Spinal cord (tissue), 10 donors: ENCODE measurements around the gene KRT78. TPM values are rescaled to one million over a fixed set of nuclear protein-coding genes. Genes with fewer than 3 reads are reported as not detected.

Experiments
- DNase-seq, 6 donors: peaks; one replicate each; pipeline versions ENCODE4 v3.0.0 to v3.0.0-alpha.2; 2013 to 2015; ENCODE audit warnings: low spot score in 6 of 6, low read depth in 4 of 6
- H3K27ac ChIP-seq: one replicate; pipeline ENCODE4 v1.5.1; 2013; ENCODE audit warnings: low read depth, low read length, control low read depth
- H3K27me3 ChIP-seq: one replicate; pipeline ENCODE4 v1.6.1; 2013; ENCODE audit warnings: low read length; ENCODE audit not compliant: control insufficient read depth, insufficient read depth
- H3K36me3 ChIP-seq: one replicate; pipeline ENCODE4 v1.6.1; 2013; ENCODE audit warnings: low read length; ENCODE audit not compliant: control insufficient read depth, insufficient read depth
- H3K4me1 ChIP-seq: one replicate; pipeline ENCODE4 v1.6.1; 2013; ENCODE audit warnings: low read length; ENCODE audit not compliant: control insufficient read depth, insufficient read depth
- H3K4me3 ChIP-seq: one replicate; pipeline ENCODE4 v1.5.1; 2013; ENCODE audit warnings: low read depth, low read length, control low read depth
- H3K9me3 ChIP-seq: one replicate; pipeline ENCODE4 v1.6.1; 2013; ENCODE audit warnings: low read length; ENCODE audit not compliant: control insufficient read depth, insufficient read depth
- WGBS: methylation state at CpG from one replicate; pipeline ENCODE4 v1.1.5; 2013; ENCODE audit warnings: missing lambda C conversion rate; ENCODE audit not compliant: insufficient coverage; 5-methylcytosine and 5-hydroxymethylcytosine counted together
- polyA plus RNA-seq, 2 donors: library from polyadenylated mRNA; unstranded; fragments of 120-200 nt; gene quantifications; one replicate each; pipeline ENCODE4 v1.2.1, GENCODE V29; 2013; ENCODE audit not compliant: insufficient read length in 2 of 2
- total RNA-seq, 2 donors: library from RNA; depleted of rRNA in 1 of 2; stranded (reverse); fragments of 120-200 nt in 1 of 2; fragments of >200 nt in 1 of 2; gene quantifications; one replicate each; pipeline versions ENCODE4 v1.2.3 to v1.2.4, GENCODE V29; 2013 to 2014
- donor health status: healthy.

The KRT78 gene
- total and polyA plus RNA-seq, 4 donors = 0.11 TPM; not detected in 3

- no peak overlapping the region for H3K27ac ChIP-seq
- no peaks in the 10 kb centered on the region for H3K36me3 ChIP-seq
- H3K9me3 ChIP-seq = no peaks in the 10 kb centered on the region
- no peaks in the 10 kb centered on the region for H3K27me3 ChIP-seq
- no peak for DNase-seq
- peaks cover 2% of the 10 kb centered on the region for H3K4me1 ChIP-seq
- H3K4me3 ChIP-seq = no peak overlapping the region
- WGBS = 18% methylated on average over 4 of the region's 7 CpGs
Measured at GRCh38 chr12:52818388-52818787, 30.4 kb downstream of the KRT78 start.

DNA sequence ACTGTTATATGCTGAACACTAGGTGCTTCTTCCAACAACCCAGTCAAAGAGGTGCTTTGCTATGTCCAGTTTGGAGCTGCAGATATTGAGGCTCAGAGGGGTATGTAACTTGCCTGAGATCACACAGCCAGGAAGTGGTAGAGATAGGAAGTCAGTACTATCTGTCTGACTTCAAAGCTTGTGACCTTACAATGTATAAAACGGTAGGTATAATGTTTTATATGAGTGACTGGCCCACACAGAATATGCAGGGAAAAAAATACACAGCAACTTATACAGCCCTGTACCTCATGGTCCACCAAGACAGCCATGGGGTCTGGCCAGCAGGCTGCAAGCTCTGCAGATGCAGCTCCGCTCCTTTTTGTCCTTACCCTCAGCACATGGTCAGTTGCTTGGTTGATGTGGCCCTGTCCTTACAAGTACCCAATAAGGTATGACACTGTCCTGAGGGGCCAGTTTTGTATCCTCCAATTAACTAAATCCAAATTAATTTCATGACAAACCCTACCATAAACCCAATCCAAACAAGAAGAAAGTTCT lies 31.0 kb downstream of the KRT78 start:
- Histone ChIP-seq H3K4me3 (no peak overlapping the region), H3K27ac (no peak overlapping the region), H3K27me3 (no peaks in the 10 kb centered on the region), H3K36me3 (no peaks in the 10 kb centered on the region), H3K4me1 (peaks cover 2% of the 10 kb centered on the region), H3K9me3 (no peaks in the 10 kb centered on the region)
- DNase-seq = no peak
- WGBS = 86% methylated on average over 1 of the region's 2 CpGs

DNA sequence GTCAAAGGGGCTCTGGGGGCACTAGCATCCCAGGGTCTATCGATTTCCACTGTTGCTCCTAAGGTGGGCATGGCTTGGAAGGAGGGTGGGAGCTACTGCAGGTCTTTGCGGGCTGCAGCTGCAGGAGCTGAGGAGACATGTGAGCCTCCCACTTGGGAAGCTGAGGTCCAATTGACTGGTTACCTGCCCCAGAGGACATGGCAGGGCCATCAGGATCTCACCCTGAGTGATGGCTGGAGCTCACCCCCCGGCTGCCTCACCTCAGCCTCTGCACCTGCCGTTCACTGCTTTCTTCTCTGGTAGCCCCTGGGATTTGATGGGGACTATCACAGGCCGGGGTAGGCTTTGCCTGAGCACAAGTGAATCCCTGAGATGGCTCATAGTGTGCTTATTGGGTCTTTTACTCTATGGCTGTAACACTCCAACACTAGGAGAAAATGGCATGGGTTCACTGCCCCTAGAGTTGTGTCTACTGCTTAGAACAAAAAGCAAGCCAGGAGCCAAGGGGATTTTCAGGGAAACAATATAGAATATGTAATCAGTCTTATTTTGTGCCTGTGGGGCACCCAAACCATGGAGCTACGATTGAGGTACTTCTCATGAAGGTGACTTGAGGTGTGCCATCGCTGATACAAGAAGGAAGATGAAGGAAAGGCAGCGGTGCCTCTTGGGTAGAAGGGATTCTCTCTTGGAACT lies 31.6 kb downstream of the KRT78 start:
- Histone ChIP-seq H3K36me3 (no peaks in the 10 kb centered on the region), H3K27ac (no peak overlapping the region), H3K9me3 (no peaks in the 10 kb centered on the region), H3K4me3 (no peak overlapping the region), H3K27me3 (no peaks in the 10 kb centered on the region), H3K4me1 (no peaks in the 10 kb centered on the region)
- DNase-seq = no peak
- WGBS = 94% methylated on average over 7 of the region's 8 CpGs

- H3K4me1 ChIP-seq = no peaks in the 10 kb centered on the region
- H3K27ac ChIP-seq = no peak overlapping the region
- no peaks in the 10 kb centered on the region for H3K9me3 ChIP-seq
- H3K27me3 ChIP-seq = no peaks in the 10 kb centered on the region
- WGBS = 92% methylated on average over 5 of the region's 9 CpGs
- DNase-seq = no peak
- no peaks in the 10 kb centered on the region for H3K36me3 ChIP-seq
- no peak overlapping the region for H3K4me3 ChIP-seq
Measured at GRCh38 chr12:52815676-52816588, 32.9 kb downstream of the KRT78 start.

DNA sequence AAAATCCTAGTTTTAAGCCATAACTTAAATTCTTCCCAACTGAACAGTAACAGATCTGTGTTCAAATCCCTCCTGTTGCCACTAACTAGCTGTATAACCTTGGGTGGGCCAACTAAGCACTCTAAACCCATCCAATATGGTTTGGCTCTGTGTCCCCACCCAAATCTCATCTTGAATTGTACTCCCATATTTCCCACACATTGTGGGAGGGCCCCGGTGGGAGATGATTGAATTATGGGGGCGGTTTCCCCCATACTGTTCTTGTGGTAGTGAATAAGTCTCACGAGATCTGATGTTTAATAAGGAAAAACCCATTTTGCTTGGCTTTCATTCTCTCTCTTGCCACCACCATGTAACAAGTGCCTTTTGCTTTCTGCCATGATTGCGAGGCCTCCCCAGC lies 33.6 kb downstream of the KRT78 start:
- whole genome bisulfite sequencing = 100% methylated on average over 1 of the region's 4 CpGs
- DNase-seq = no peak

GRCh38 chr12:52814710-52815155 lies 34.1 kb downstream of the KRT78 start:
- H3K36me3 ChIP-seq = no peaks in the 10 kb centered on the region
- no peaks in the 10 kb centered on the region for H3K9me3 ChIP-seq
- no peaks in the 10 kb centered on the region for H3K27me3 ChIP-seq
- WGBS = 97% methylated on average over 4 of the region's 4 CpGs
- no peak overlapping the region for H3K27ac ChIP-seq
- no peak for DNase-seq
- H3K4me1 ChIP-seq = no peaks in the 10 kb centered on the region
- H3K4me3 ChIP-seq = no peak overlapping the region

More for the DNA sequence above, 33.6 kb downstream of the KRT78 start:
- Histone ChIP-seq H3K27me3 (no peaks in the 10 kb centered on the region), H3K4me1 (no peaks in the 10 kb centered on the region), H3K27ac (no peak overlapping the region), H3K9me3 (no peaks in the 10 kb centered on the region), H3K4me3 (no peak overlapping the region), H3K36me3 (no peaks in the 10 kb centered on the region)

- no peak within 1 kb of the TSS for H3K4me3 ChIP-seq
- no peaks in the 10 kb centered on the region for H3K36me3 ChIP-seq
- no peaks in the 10 kb centered on the region for H3K9me3 ChIP-seq
- DNase-seq = no peak
- no peaks in the 10 kb centered on the region for H3K4me1 ChIP-seq
- H3K27ac ChIP-seq = no peak within 1 kb of the TSS
- 89% methylated on average over 14 of the region's 15 CpGs for WGBS
- H3K27me3 ChIP-seq = no peaks in the 10 kb centered on the region
Measured at GRCh38 chr12:52813885-52814709, 34.7 kb downstream of the KRT78 start, which contains the start of gene KRT4. Gene KRT4, minus strand, starts transcription at chr12:52814116. Its CDS starts 58 bp downstream, at chr12:52814058.

- 92% methylated on average over 5 of the region's 10 CpGs for WGBS
- DNase-seq = no peak
- Histone ChIP-seq H3K4me3 (no peak overlapping the region), H3K4me1 (no peaks in the 10 kb centered on the region), H3K27me3 (no peaks in the 10 kb centered on the region), H3K27ac (no peak overlapping the region), H3K9me3 (no peaks in the 10 kb centered on the region), H3K36me3 (no peaks in the 10 kb centered on the region)
Measured at GRCh38 chr12:52813203-52813819, 35.5 kb downstream of the KRT78 start.

DNA sequence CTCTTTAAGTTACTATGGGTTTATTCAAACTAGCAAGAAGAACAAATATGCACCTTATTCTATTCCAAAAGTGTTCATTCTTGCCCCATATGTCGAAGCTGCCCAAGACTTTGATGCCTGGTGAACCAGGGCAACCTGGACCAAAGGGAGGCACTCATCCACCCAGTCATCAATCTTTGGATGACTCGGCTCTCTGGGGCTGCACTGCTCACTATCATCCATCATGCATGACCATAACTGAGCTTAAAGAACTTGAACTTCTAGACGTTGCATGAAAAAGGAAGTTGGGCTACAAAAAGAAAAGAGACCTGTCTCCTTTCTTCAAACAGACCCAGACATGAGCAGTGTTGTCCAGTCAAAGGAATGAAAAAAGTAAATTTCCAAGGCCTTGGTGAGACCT lies 36.0 kb downstream of the KRT78 start:
- Histone ChIP-seq H3K9me3 (no peaks in the 10 kb centered on the region), H3K27ac (no peak overlapping the region), H3K27me3 (no peaks in the 10 kb centered on the region), H3K4me3 (no peak overlapping the region), H3K36me3 (no peaks in the 10 kb centered on the region), H3K4me1 (no peaks in the 10 kb centered on the region)
- WGBS = 58% methylated on average over 3 of the region's 3 CpGs
- no peak for DNase-seq
